Ascending aorta (tissue), 2 donors: ENCODE measurements around the gene NTSR1. TPM values are rescaled to one million over a fixed set of nuclear protein-coding genes. Genes with fewer than 3 reads are reported as not detected.

Source experiments
- DNase-seq, 2 donors: peaks; one replicate each; pipeline ENCODE4 v3.0.0-alpha.2; 2019; ENCODE audit warnings: low spot score in 2 of 2
- H3K27ac ChIP-seq, 2 donors: fragments of 200-600 bp; sonication (generic); one replicate each; pipeline ENCODE4 v1.5.1; 2016 to 2017; ENCODE audit warnings: mild to moderate bottlenecking in 1 of 2
- H3K27me3 ChIP-seq: fragments of 200-600 bp; sonication (generic); one replicate; pipeline ENCODE4 v1.5.1; 2017
- H3K36me3 ChIP-seq, 2 donors: fragments of 200-600 bp; sonication (generic); one replicate each; pipeline ENCODE4 v1.5.1; 2016
- H3K4me1 ChIP-seq, 2 donors: fragments of 200-600 bp; sonication (generic); one replicate each; pipeline ENCODE4 v1.5.1; 2016 to 2017; ENCODE audit warnings: mild to moderate bottlenecking in 1 of 2
- H3K4me3 ChIP-seq, 2 donors: fragments of 200-600 bp; sonication (generic); one replicate each; pipeline ENCODE4 v1.5.1; 2016 to 2017; ENCODE audit warnings: mild to moderate bottlenecking in 1 of 2
- H3K9me3 ChIP-seq, 2 donors: fragments of 200-600 bp; sonication (generic); one replicate each; pipeline ENCODE4 v1.5.1; 2016
- intact Hi-C: fragments of 100-400 bp; cut with DNase I; formaldehyde crosslinking; loops from one replicate; pipeline ENCODE4 v1.15.1; 2023
- total RNA-seq: library from RNA; depleted of rRNA; stranded (reverse); fragments of >200 nt; gene quantifications from one replicate; pipeline ENCODE4 v1.1.0, GENCODE V29; 2016
- TF ChIP-seq, protein P1 (sequence below), 3 experiments: fragments of 200-600 bp in 2 of 3; fragments of 450-650 bp in 1 of 3; sonication (generic) in 2 of 3; IDR thresholded peaks; one replicate each; pipeline ENCODE4 v1.5.1; 2016 to 2019; ENCODE audit warnings: antibody characterized with exemption in 3 of 3, mild to moderate bottlenecking in 1 of 3, moderate library complexity in 1 of 3

The NTSR1 gene
- total RNA-seq, 1 donor from 2014 or later = not detected

DNA sequence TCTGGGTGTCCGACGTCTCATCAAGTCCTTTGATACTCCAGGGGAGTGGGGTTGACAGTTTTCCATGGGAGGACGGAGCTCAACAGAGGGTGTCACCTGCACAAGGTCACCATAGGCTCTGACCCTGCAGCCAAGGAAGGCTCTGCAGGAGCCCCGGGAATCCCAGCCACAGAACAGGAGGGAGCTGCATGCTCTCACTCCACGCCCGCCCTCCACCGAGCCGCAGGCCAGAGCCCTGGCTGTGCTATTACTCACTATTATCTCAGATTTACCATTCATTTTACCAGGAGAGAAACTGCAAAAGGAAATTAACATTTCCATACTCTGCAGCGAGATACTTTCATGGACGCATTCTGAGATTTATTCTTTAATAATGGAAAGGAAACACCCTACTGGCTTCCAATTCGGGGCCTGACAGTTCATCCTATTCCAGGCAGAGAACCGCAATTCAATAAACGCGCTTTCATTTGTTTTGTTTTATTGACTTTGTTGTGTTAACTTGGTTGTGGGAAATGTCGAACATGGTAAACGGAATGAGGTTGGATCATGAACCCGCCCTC lies 18.3 kb upstream of the NTSR1 start:
- no peak for DNase-seq
- H3K4me1 ChIP-seq = no peaks in the 10 kb centered on the region
- H3K9me3 ChIP-seq = no peaks in the 10 kb centered on the region
- TF ChIP-seq, protein P1, sequence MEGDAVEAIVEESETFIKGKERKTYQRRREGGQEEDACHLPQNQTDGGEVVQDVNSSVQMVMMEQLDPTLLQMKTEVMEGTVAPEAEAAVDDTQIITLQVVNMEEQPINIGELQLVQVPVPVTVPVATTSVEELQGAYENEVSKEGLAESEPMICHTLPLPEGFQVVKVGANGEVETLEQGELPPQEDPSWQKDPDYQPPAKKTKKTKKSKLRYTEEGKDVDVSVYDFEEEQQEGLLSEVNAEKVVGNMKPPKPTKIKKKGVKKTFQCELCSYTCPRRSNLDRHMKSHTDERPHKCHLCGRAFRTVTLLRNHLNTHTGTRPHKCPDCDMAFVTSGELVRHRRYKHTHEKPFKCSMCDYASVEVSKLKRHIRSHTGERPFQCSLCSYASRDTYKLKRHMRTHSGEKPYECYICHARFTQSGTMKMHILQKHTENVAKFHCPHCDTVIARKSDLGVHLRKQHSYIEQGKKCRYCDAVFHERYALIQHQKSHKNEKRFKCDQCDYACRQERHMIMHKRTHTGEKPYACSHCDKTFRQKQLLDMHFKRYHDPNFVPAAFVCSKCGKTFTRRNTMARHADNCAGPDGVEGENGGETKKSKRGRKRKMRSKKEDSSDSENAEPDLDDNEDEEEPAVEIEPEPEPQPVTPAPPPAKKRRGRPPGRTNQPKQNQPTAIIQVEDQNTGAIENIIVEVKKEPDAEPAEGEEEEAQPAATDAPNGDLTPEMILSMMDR (IDR thresholded peaks at IDR 0.05) = no peak
- no peaks in the 10 kb centered on the region for H3K36me3 ChIP-seq
- no peaks in the 10 kb centered on the region for H3K27me3 ChIP-seq
- no peak overlapping the region for H3K27ac ChIP-seq
- intact Hi-C loops = no loop called here
- H3K4me3 ChIP-seq = no peak overlapping the region

DNA sequence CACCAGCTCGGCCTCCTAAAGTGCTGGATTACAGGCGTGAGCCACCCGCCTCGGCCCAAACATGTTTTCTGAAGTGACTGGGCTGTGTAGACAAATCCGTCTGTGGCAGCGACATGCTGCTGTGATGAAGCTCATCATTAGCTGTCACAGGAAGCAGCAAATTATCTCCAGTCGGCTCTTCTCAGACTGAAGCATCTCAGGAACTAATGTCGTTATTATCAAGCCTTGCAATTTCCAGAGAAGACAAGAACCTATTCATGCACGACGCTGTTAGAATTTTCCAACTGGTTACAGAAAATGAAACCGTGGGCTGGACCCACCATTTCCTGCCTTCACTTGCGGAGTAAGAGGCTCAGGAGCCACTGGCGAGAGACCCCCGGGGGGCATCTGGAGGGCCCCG lies 17.1 kb upstream of the NTSR1 start:
- intact Hi-C loops = no loop called here
- no peaks in the 10 kb centered on the region for H3K27me3 ChIP-seq
- no peaks in the 10 kb centered on the region for H3K36me3 ChIP-seq
- H3K4me1 ChIP-seq = no peaks in the 10 kb centered on the region
- no peak overlapping the region for H3K4me3 ChIP-seq
- DNase-seq = no peak
- H3K9me3 ChIP-seq = no peaks in the 10 kb centered on the region
- no peak overlapping the region for H3K27ac ChIP-seq
- TF ChIP-seq, protein P1 (IDR thresholded peaks at IDR 0.05) = no peak

DNA sequence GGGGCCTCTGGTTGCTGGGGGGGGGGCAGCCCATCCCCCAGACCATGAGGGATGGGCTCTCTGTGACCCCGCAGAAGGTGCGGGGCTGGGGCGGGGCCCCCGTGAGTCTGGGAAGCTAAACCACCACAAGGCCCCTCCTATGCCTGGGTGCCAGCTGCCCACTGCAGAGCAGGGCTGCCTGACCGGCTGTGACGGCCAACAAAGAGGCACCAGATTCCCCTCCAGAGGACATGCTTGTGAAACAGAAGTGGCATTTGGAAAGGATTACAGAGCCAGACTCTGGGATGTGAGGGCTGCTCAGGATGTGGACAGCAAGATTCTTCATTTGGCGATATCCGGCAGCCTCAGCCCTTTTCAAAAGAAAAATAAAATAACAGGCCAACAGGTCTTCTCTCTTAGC lies 16.5 kb upstream of the NTSR1 start:
- H3K4me1 ChIP-seq = no peaks in the 10 kb centered on the region
- DNase-seq = no peak
- H3K27ac ChIP-seq = no peak overlapping the region
- H3K9me3 ChIP-seq = no peaks in the 10 kb centered on the region
- no peak overlapping the region for H3K4me3 ChIP-seq
- intact Hi-C loops = no loop called here
- H3K36me3 ChIP-seq = no peaks in the 10 kb centered on the region
- TF ChIP-seq, protein P1 (IDR thresholded peaks at IDR 0.05) = no peak
- no peaks in the 10 kb centered on the region for H3K27me3 ChIP-seq

DNA sequence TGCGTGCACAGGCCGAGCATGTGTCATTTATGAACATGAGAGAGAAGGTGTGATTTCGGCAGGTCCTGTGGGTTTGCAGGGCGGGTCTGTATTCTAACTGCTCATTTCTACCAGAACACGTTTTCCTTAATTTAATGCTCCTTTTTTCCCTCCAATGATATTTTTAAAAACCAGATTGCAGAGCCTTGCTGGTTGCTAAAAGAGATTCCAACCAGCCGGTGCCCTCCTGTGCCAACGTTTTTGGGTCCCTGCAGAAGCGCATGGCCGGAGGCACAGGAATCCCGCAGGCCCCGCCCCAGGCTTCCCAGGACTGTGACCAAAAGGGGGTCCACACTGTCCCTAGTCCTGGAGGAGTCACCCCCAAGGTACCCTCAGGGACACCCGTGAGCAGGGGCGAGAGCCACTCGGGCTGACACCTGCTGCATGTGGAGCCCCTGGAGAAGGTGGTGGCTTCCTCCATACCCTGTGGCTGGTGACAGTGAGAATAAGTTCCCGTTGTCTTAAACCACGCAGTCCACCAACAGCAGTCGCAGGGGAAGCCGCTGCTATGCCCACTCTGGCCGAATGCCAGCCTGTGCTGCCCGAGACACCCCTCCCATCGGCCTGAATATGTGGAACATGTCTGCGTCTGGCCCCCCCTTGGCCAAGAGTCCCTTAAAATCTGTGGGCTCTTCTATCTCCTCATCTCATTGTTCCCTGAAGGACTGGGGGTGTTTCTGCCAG lies 15.7 kb upstream of the NTSR1 start:
- intact Hi-C loops = no loop called here
- Histone ChIP-seq H3K27ac (no peak overlapping the region), H3K36me3 (no peaks in the 10 kb centered on the region), H3K9me3 (no peaks in the 10 kb centered on the region), H3K4me3 (no peak overlapping the region), H3K27me3 (no peaks in the 10 kb centered on the region), H3K4me1 (no peaks in the 10 kb centered on the region)
- no peak for DNase-seq
- TF ChIP-seq, protein P1 (IDR thresholded peaks at IDR 0.05) = no peak

DNA sequence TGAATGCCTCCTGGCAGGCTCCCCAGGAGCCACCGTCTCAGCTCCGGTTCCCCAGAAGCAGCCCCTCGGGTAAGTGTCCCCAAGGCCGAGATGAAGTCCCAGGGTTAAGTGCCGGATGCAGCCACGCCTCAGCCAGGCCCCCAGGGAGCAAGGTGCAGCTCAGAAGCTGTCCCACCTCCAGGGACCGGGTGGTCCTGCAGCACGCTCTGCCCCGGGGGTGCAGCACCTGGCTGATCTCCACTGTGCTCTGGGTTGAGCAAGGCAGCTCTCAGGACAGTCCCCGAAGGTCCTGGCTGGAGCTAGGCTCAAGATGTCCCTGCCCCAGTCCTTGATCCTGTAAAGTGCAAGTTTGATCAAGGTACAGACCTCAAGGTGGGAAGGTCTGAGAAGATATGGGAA lies 15.1 kb upstream of the NTSR1 start:
- Histone ChIP-seq H3K4me1 (no peaks in the 10 kb centered on the region), H3K4me3 (no peak overlapping the region), H3K36me3 (no peaks in the 10 kb centered on the region), H3K27me3 (no peaks in the 10 kb centered on the region), H3K9me3 (no peaks in the 10 kb centered on the region), H3K27ac (no peak overlapping the region)
- no peak for DNase-seq
- intact Hi-C loops = no loop called here
- TF ChIP-seq, protein P1 (IDR thresholded peaks at IDR 0.05) = no peak
